GM21515 (cell line): ENCODE measurements around the gene FRG2.
"Not testable (repeated sequence)": the region's sequence is repeated elsewhere in the genome, so short reads cannot be mapped to it uniquely, and the experiment has no call there.

Experiments used
- ATAC-seq: cut with Tn5 transposase; IDR thresholded peaks from one replicate; pipeline ENCODE4 v1.9.1; 2021; ENCODE audit not compliant: unreplicated experiment

FRG2 gene

GRCh38 chr4:190016369-190017289 lies 10.4 kb downstream of the FRG2 start:
- no peak for ATAC-seq

GRCh38 chr4:190015538-190016368 lies 11.3 kb downstream of the FRG2 start:
- no peak for ATAC-seq

- ATAC-seq: no peak
Observed at GRCh38 chr4:190014771-190015537, 12.1 kb downstream of the FRG2 start.

GRCh38 chr4:189989941-189990340 lies 37.1 kb downstream of the FRG2 start:
- not testable (repeated sequence) for ATAC-seq

- no peak for ATAC-seq
Observed at GRCh38 chr4:189988877-189989431, 38.1 kb downstream of the FRG2 start.

- ATAC-seq: not testable (repeated sequence)
Observed at GRCh38 chr4:189985651-189986243, 41.3 kb downstream of the FRG2 start.

- not testable (repeated sequence) for ATAC-seq
Observed at GRCh38 chr4:189984661-189985060, 42.4 kb downstream of the FRG2 start.

- not testable (repeated sequence) for ATAC-seq
Observed at GRCh38 chr4:189983916-189984526, 43.0 kb downstream of the FRG2 start.

- ATAC-seq: no peak
Observed at GRCh38 chr4:189981970-189982369, 45.1 kb downstream of the FRG2 start.

GRCh38 chr4:189980292-189980691 lies 46.8 kb downstream of the FRG2 start:
- not testable (repeated sequence) for ATAC-seq

GRCh38 chr4:189979196-189980047 lies 47.6 kb downstream of the FRG2 start:
- ATAC-seq: no peak
